ENCODE measurements around the gene EPHA2. TPM values are rescaled to one million over a fixed set of nuclear protein-coding genes. Genes with fewer than 3 reads are reported as not detected.

The EPHA2 gene
- total RNA-seq, 2 experiments from 2014 or later, result 0.22 TPM; not detected in 1

- peak; percentile 75 for ATAC-seq (ENCODE audit: poor library complexity)
- Histone ChIP-seq H3K9me3 (ENCODE audit: control insufficient read depth in 1 of 2, insufficient read depth in 1 of 2, low read length in 2 of 2) (no peaks in the 10 kb centered on the region), H3K27ac (ENCODE audit: low read depth in 1 of 2, low read length in 2 of 2) (no peak overlapping the region), H3K4me1 (ENCODE audit: insufficient read depth, low read length) (peaks cover 13% of the 10 kb centered on the region), H3K36me3 (ENCODE audit: insufficient read depth, low read length) (no peaks in the 10 kb centered on the region), H3K4me3 (ENCODE audit: low read length) (peak overlapping the region; percentile 38), H3K27me3 (ENCODE audit: control insufficient read depth in 1 of 2, insufficient read depth in 2 of 2, low read length in 2 of 2) (peaks cover under 1 to 1% of the 10 kb centered on the region in 2 experiments)
- DNase-seq, result peak; percentile 42 to 87 (median 70)
- Mint-ChIP-seq H3K27ac (no peak overlapping the region), H3K27me3 (peaks cover 14% of the 10 kb centered on the region), H3K4me1 (ENCODE audit: low read depth) (peaks cover 5% of the 10 kb centered on the region), H3K9me3 (no peaks in the 10 kb centered on the region), H3K4me3 (peak overlapping the region; percentile 87), H3K36me3 (ENCODE audit: low read depth) (no peaks in the 10 kb centered on the region)
- TF ChIP-seq CTCF (IDR thresholded peaks at IDR 0.05), result peak; percentile 75
- CTCF ChIA-PET, result interaction anchor here (0.7 to 2.6 kb wide), 16 partner anchors 9 to 284 kb away, joined by 3 to 66 read pairs (median 4); partner anchors contain the start of gene CPLANE2
- intact Hi-C loops (cut with DNase I, micrococcal nuclease), result loop anchor here (1.0 kb wide), 2 partner anchors 108 to 165 kb away; no protein-coding TSS in a partner anchor
- POLR2A ChIA-PET, result interaction anchor here (0.7 to 1.2 kb wide), 6 partner anchors 107 to 286 kb away, joined by 3 to 5 read pairs (median 4); partner anchors contain the start of gene CPLANE2
Observed at GRCh38 chr1:16078925-16079656, 76.8 kb downstream of the EPHA2 start.

- Histone ChIP-seq H3K27ac (ENCODE audit: low read depth in 1 of 2, low read length in 2 of 2) (no peak overlapping the region), H3K9me3 (ENCODE audit: control insufficient read depth in 1 of 2, insufficient read depth in 1 of 2, low read length in 2 of 2) (no peaks in the 10 kb centered on the region), H3K36me3 (ENCODE audit: insufficient read depth, low read length) (no peaks in the 10 kb centered on the region), H3K4me1 (ENCODE audit: insufficient read depth, low read length) (peaks cover 24% of the 10 kb centered on the region), H3K4me3 (ENCODE audit: low read length) (no peak overlapping the region), H3K27me3 (ENCODE audit: control insufficient read depth in 1 of 2, insufficient read depth in 2 of 2, low read length in 2 of 2) (peaks cover 7% of the 10 kb centered on the region in 2 experiments)
- TF ChIP-seq CTCF (IDR thresholded peaks at IDR 0.05), result no peak
- intact Hi-C loops (cut with DNase I, micrococcal nuclease), result no loop called here
- no peaks in the 10 kb centered on the region for H3K36me3 Mint-ChIP-seq (ENCODE audit: low read depth)
- DNase-seq (peak in 1 of 14 experiments; percentile 13), ATAC-seq (ENCODE audit: poor library complexity) (no peak)
- H3K27me3 Mint-ChIP-seq, result peaks cover 19% of the 10 kb centered on the region
- H3K27ac Mint-ChIP-seq, result no peak overlapping the region
- ChIA-PET CTCF (interaction anchor here (0.7 to 2.6 kb wide), 4 partner anchors 68 to 166 kb away, joined by 3 to 66 read pairs (median 10); no protein-coding TSS in a partner anchor), POLR2A (no interaction called here)
- H3K4me1 Mint-ChIP-seq (ENCODE audit: low read depth), result peaks cover 10% of the 10 kb centered on the region
- H3K9me3 Mint-ChIP-seq, result no peaks in the 10 kb centered on the region
- peak overlapping the region; percentile 56 for H3K4me3 Mint-ChIP-seq
Observed at GRCh38 chr1:16077406-16078245, 78.2 kb downstream of the EPHA2 start.

- Mint-ChIP-seq H3K27me3 (peaks cover 22% of the 10 kb centered on the region), H3K27ac (no peak overlapping the region), H3K4me3 (no peak overlapping the region), H3K36me3 (ENCODE audit: low read depth) (no peaks in the 10 kb centered on the region), H3K9me3 (no peaks in the 10 kb centered on the region), H3K4me1 (ENCODE audit: low read depth) (peaks cover 10% of the 10 kb centered on the region)
- intact Hi-C loops (cut with DNase I, micrococcal nuclease), result no loop called here
- no peak for ATAC-seq (ENCODE audit: poor library complexity)
- no peak for TF ChIP-seq CTCF (IDR thresholded peaks at IDR 0.05)
- Histone ChIP-seq H3K36me3 (ENCODE audit: insufficient read depth, low read length) (no peaks in the 10 kb centered on the region), H3K4me1 (ENCODE audit: insufficient read depth, low read length) (peaks cover 24% of the 10 kb centered on the region), H3K9me3 (ENCODE audit: control insufficient read depth in 1 of 2, insufficient read depth in 1 of 2, low read length in 2 of 2) (no peaks in the 10 kb centered on the region), H3K27ac (ENCODE audit: low read depth in 1 of 2, low read length in 2 of 2) (no peak overlapping the region), H3K27me3 (ENCODE audit: control insufficient read depth in 1 of 2, insufficient read depth in 2 of 2, low read length in 2 of 2) (peaks cover 9 to 10% of the 10 kb centered on the region in 2 experiments), H3K4me3 (ENCODE audit: low read length) (no peak overlapping the region)
- POLR2A ChIA-PET, result no interaction called here
- DNase-seq, result peak in 1 of 14 experiments; percentile 9
- CTCF ChIA-PET, result no interaction called here
Observed at GRCh38 chr1:16076865-16077238, 79.0 kb downstream of the EPHA2 start.

Measured in CD4-positive, alpha-beta T cell (primary cell).